HepG2 (cell line): ENCODE measurements around the gene TMEM131L. TPM values are rescaled to one million over a fixed set of nuclear protein-coding genes. Genes with fewer than 3 reads are reported as not detected.

Source experiments
- DMAP1 ChIP-seq: IDR thresholded peaks from 2 replicates; pipeline ENCODE4 v1.6.1; 2016
- GABPA ChIP-seq, 2 experiments: IDR thresholded peaks; 2 replicates each; pipeline ENCODE4 v1.6.1; 2011 to 2016; ENCODE audit warnings: low read depth in 2 of 2, low read length in 1 of 2, missing biosample characterization in 1 of 2, missing genetic modification characterization in 1 of 2
- HDAC2 ChIP-seq: sonication (generic); formaldehyde crosslinking; IDR thresholded peaks from 2 replicates; pipeline ENCODE4 v1.4.0; 2020; ENCODE audit warnings: missing genetic modification reagents
- KMT2B ChIP-seq: IDR thresholded peaks from 2 replicates; pipeline ENCODE4 v1.6.1; 2016; ENCODE audit warnings: missing genetic modification reagents, missing compliant biosample characterization
- MED8 ChIP-seq: sonication (generic); formaldehyde crosslinking; IDR thresholded peaks from 2 replicates; pipeline ENCODE4 v1.8.1; 2023; ENCODE audit warnings: mild to moderate bottlenecking, missing genetic modification reagents; ENCODE audit not compliant: insufficient replicate concordance
- NCOA5 ChIP-seq: sonication (generic); formaldehyde crosslinking; IDR thresholded peaks from 2 replicates; pipeline ENCODE4 v1.4.0; 2020; ENCODE audit warnings: missing genetic modification reagents
- PBX3 ChIP-seq: sonication (generic); formaldehyde crosslinking; IDR thresholded peaks from 2 replicates; pipeline ENCODE4 v1.8.1; 2023; ENCODE audit warnings: missing genetic modification reagents, inconsistent platforms, borderline replicate concordance
- RXRA ChIP-seq: sonication (generic); formaldehyde crosslinking; IDR thresholded peaks from 2 replicates; pipeline ENCODE4 v1.5.1; 2020; ENCODE audit warnings: missing genetic modification reagents
- TCF7 ChIP-seq: sonication (generic); IDR thresholded peaks from 2 replicates; pipeline ENCODE4 v1.6.1; 2016; ENCODE audit warnings: antibody characterized with exemption, low read depth
- ZBTB20 ChIP-seq: sonication (generic); formaldehyde crosslinking; IDR thresholded peaks from 2 replicates; pipeline ENCODE4 v1.8.1; 2023; ENCODE audit warnings: missing genetic modification reagents, low read depth, mild to moderate bottlenecking, borderline replicate concordance
- ZNF362 ChIP-seq: sonication (generic); formaldehyde crosslinking; IDR thresholded peaks from 2 replicates; pipeline ENCODE4 v1.4.0; 2020; ENCODE audit warnings: missing genetic modification reagents, mild to moderate bottlenecking, borderline replicate concordance
- ZNF746 ChIP-seq: sonication (generic); formaldehyde crosslinking; IDR thresholded peaks from 2 replicates; pipeline ENCODE4 v1.8.0; 2022; ENCODE audit warnings: mild to moderate bottlenecking, missing genetic modification reagents
- ZSCAN21 ChIP-seq: sonication (generic); formaldehyde crosslinking; IDR thresholded peaks from 2 replicates; pipeline ENCODE4 v1.8.0; 2022; ENCODE audit warnings: mild to moderate bottlenecking, missing genetic modification reagents, moderate library complexity, borderline replicate concordance
- ZSCAN22 ChIP-seq: sonication (generic); formaldehyde crosslinking; IDR thresholded peaks from 2 replicates; pipeline ENCODE4 v1.4.0; 2020; ENCODE audit warnings: mild to moderate bottlenecking, missing genetic modification reagents
- polyA plus RNA-seq, 8 experiments: library from polyadenylated mRNA; depleted of rRNA in 3 of 8; stranded (reverse) in 7 of 8; unstranded in 1 of 8; fragments of >200 nt; fragmentation: Illumina TruSeq in 4 of 8; extraction: Trizol in 4 of 8; gene quantifications; 2 replicates each; pipeline versions ENCODE4 v1.2.1 to v1.2.3, GENCODE V29; 2011 to 2016; ENCODE audit warnings: low read depth in 4 of 8, missing spikeins in 1 of 8, mixed read lengths in 1 of 8; ENCODE audit not compliant: insufficient read depth in 1 of 8
- total RNA-seq, 5 experiments: library from RNA; depleted of rRNA; stranded (reverse); fragments of >200 nt; fragmentation: Illumina TruSeq; extraction: Trizol; gene quantifications; 2 replicates each; pipeline ENCODE4 v1.2.3, GENCODE V29; 2016; ENCODE audit warnings: low read depth in 1 of 5
- TF ChIP-seq, protein P1 (sequence below): sonication (generic); formaldehyde crosslinking; IDR thresholded peaks from 2 replicates; pipeline ENCODE4 v1.5.0; 2020; ENCODE audit warnings: mild to moderate bottlenecking, missing genetic modification reagents
- TF ChIP-seq, protein P2 (sequence below): fragments of 450-650 bp; IDR thresholded peaks from 2 replicates; pipeline ENCODE4 v1.6.1; 2017
- TF ChIP-seq, protein P3 (sequence below): sonication (generic); formaldehyde crosslinking; IDR thresholded peaks from 2 replicates; pipeline ENCODE4 v1.5.0; 2020; ENCODE audit warnings: missing genetic modification reagents
- TF ChIP-seq, protein P4 (sequence below): sonication (generic); formaldehyde crosslinking; IDR thresholded peaks from 2 replicates; pipeline ENCODE4 v1.4.0; 2020; ENCODE audit warnings: missing genetic modification reagents

Gene TMEM131L
- total and polyA plus RNA-seq, 2 of the 13 experiments (the other 11 are each of a cell fraction or from before 2014, with no cell fraction given) = 2.2 to 4.5 TPM

- no peak for TF ChIP-seq ZSCAN21
- TF ChIP-seq KMT2B (CRISPR knock-in tag) = 0 out of 2 replicates have a peak, but pooled peaks have one; percentile 32
- TF ChIP-seq, protein P1, sequence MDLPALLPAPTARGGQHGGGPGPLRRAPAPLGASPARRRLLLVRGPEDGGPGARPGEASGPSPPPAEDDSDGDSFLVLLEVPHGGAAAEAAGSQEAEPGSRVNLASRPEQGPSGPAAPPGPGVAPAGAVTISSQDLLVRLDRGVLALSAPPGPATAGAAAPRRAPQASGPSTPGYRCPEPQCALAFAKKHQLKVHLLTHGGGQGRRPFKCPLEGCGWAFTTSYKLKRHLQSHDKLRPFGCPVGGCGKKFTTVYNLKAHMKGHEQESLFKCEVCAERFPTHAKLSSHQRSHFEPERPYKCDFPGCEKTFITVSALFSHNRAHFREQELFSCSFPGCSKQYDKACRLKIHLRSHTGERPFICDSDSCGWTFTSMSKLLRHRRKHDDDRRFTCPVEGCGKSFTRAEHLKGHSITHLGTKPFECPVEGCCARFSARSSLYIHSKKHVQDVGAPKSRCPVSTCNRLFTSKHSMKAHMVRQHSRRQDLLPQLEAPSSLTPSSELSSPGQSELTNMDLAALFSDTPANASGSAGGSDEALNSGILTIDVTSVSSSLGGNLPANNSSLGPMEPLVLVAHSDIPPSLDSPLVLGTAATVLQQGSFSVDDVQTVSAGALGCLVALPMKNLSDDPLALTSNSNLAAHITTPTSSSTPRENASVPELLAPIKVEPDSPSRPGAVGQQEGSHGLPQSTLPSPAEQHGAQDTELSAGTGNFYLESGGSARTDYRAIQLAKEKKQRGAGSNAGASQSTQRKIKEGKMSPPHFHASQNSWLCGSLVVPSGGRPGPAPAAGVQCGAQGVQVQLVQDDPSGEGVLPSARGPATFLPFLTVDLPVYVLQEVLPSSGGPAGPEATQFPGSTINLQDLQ = no peak
- no peak for TF ChIP-seq ZNF746
- TF ChIP-seq NCOA5 = no peak
- TF ChIP-seq, protein P2, sequence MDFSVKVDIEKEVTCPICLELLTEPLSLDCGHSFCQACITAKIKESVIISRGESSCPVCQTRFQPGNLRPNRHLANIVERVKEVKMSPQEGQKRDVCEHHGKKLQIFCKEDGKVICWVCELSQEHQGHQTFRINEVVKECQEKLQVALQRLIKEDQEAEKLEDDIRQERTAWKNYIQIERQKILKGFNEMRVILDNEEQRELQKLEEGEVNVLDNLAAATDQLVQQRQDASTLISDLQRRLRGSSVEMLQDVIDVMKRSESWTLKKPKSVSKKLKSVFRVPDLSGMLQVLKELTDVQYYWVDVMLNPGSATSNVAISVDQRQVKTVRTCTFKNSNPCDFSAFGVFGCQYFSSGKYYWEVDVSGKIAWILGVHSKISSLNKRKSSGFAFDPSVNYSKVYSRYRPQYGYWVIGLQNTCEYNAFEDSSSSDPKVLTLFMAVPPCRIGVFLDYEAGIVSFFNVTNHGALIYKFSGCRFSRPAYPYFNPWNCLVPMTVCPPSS = no peak
- no peak for TF ChIP-seq RXRA (CRISPR knock-in tag)
- TF ChIP-seq HDAC2 = 0 out of 2 replicates have a peak, but pooled peaks have one; percentile 27
- TF ChIP-seq ZSCAN22 = no peak
- TF ChIP-seq, protein P3, sequence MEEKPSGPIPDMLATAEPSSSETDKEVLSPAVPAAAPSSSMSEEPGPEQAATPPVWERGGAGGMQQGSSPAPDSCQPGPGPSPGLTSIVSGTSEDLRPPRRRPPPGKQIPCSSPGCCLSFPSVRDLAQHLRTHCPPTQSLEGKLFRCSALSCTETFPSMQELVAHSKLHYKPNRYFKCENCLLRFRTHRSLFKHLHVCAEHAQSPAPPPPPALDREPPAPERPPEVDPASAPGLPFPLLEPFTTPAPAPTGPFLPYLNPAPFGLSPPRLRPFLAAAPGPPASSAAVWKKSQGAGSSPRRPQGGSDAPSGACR = no peak
- no peak for TF ChIP-seq MED8 (CRISPR knock-in tag)
- TF ChIP-seq GABPA (IDR thresholded peaks at IDR 0.05; ENCODE audit: low read depth, low read length) = no peak
- TF ChIP-seq GABPA (CRISPR knock-in tag; IDR thresholded peaks at IDR 0.05; ENCODE audit: low read depth) = peak; percentile 69
- no peak for TF ChIP-seq DMAP1 (CRISPR knock-in tag)
- TF ChIP-seq, protein P4, sequence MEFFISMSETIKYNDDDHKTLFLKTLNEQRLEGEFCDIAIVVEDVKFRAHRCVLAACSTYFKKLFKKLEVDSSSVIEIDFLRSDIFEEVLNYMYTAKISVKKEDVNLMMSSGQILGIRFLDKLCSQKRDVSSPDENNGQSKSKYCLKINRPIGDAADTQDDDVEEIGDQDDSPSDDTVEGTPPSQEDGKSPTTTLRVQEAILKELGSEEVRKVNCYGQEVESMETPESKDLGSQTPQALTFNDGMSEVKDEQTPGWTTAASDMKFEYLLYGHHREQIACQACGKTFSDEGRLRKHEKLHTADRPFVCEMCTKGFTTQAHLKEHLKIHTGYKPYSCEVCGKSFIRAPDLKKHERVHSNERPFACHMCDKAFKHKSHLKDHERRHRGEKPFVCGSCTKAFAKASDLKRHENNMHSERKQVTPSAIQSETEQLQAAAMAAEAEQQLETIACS (CRISPR knock-in tag) = no peak
- no peak for TF ChIP-seq PBX3 (CRISPR knock-in tag)
- no peak for TF ChIP-seq TCF7
- TF ChIP-seq ZNF362 (CRISPR knock-in tag) = no peak
- TF ChIP-seq ZBTB20 (CRISPR knock-in tag) = no peak
These were observed 33.0 kb upstream of the TMEM131L start (continued) for GRCh38 chr4:153432965-153433753.
